Measurements from ENCODE around the gene KIF5A. TPM values are rescaled to one million over a fixed set of nuclear protein-coding genes. Genes with fewer than 3 reads are reported as not detected.

The KIF5A gene
- total and polyA plus RNA-seq, 2 of the 13 experiments (the other 11 are each of a cell fraction or from before 2014, with no cell fraction given), result 1.6 to 11.9 TPM

DNA sequence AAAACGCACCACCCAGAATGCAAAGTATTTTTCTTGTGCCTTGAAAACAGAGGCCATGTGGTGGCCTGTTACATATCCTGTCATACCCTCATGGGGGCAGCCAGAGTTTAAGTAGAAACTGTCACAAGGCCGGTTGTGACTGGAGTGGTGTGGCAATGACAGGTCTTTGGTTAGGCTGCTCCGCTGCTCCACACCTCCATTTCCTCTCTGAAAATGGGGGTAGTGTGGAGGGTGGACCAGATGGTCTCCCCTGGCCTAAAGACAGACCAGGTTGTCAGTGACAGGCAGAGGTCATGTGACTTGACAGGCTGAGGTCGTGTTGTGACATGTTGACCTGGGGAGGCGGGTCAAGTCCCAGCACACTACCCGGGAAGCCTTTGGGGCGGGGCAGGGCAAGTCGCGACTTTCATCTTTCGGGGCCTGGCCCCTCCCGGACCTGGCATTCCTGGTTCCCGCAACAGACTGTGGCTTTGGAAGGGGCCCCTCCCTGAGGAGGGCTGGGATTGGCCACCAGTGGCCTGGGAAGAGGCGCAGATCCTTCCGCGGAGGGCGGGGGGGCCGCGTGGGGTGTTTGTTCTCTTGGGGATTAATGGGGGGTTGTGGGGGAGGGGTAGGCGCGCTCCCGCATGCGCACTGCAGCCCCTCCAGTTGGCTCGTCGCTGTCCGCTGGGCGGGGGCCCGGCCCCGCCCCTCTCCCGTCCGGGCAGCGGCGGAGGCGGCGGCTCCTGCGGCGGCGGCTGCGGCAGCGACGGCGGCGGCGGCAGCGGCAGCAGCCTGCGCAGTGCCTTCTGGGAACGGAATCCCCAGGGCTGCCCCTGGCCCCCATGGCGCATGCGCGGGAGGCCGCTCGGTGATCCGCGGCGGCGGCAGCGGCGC lies 27.6 kb upstream of the KIF5A start, which contains the start of gene MBD6 (continued):
- TF ChIP-seq, protein P1, sequence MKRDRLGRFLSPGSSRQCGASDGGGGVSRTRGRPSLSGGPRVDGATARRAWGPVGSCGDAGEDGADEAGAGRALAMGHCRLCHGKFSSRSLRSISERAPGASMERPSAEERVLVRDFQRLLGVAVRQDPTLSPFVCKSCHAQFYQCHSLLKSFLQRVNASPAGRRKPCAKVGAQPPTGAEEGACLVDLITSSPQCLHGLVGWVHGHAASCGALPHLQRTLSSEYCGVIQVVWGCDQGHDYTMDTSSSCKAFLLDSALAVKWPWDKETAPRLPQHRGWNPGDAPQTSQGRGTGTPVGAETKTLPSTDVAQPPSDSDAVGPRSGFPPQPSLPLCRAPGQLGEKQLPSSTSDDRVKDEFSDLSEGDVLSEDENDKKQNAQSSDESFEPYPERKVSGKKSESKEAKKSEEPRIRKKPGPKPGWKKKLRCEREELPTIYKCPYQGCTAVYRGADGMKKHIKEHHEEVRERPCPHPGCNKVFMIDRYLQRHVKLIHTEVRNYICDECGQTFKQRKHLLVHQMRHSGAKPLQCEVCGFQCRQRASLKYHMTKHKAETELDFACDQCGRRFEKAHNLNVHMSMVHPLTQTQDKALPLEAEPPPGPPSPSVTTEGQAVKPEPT (CRISPR knock-in tag; IDR thresholded peaks at IDR 0.05; ENCODE audit: low read depth), result peak; percentile 69; the same call in 1 of the 2 replicates
- peak in 1 of 2 experiments; percentile 70; a peak in 1 of 4 replicates for TF ChIP-seq EP300 (IDR thresholded peaks at IDR 0.05; ENCODE audit: low read depth in 2 of 2, low read length in 2 of 2)
- peak; percentile 33; the same call in 1 of the 2 replicates for TF ChIP-seq EP300 (CRISPR knock-in tag; IDR thresholded peaks at IDR 0.05; ENCODE audit: borderline replicate concordance)
- TF ChIP-seq KDM2A (CRISPR knock-in tag; IDR thresholded peaks at IDR 0.05; ENCODE audit: borderline replicate concordance, low read depth), result peak; percentile 90
- TF ChIP-seq ZNF878 (CRISPR knock-in tag; IDR thresholded peaks at IDR 0.05), result no peak
- TF ChIP-seq ZNF792 (CRISPR knock-in tag; IDR thresholded peaks at IDR 0.05), result peak; percentile 26; the same call in 1 of the 2 replicates
- peak; percentile 65; the same call in 1 of the 2 replicates for TF ChIP-seq GATAD2A (CRISPR knock-in tag; IDR thresholded peaks at IDR 0.05)
- TF ChIP-seq PHF8 (CRISPR knock-in tag; IDR thresholded peaks at IDR 0.05), result peak; percentile 60; the same call in 1 of the 2 replicates
- TF ChIP-seq, protein P2, sequence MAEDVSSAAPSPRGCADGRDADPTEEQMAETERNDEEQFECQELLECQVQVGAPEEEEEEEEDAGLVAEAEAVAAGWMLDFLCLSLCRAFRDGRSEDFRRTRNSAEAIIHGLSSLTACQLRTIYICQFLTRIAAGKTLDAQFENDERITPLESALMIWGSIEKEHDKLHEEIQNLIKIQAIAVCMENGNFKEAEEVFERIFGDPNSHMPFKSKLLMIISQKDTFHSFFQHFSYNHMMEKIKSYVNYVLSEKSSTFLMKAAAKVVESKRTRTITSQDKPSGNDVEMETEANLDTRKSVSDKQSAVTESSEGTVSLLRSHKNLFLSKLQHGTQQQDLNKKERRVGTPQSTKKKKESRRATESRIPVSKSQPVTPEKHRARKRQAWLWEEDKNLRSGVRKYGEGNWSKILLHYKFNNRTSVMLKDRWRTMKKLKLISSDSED (CRISPR knock-in tag; IDR thresholded peaks at IDR 0.05), result no peak
- TF ChIP-seq, protein P3, sequence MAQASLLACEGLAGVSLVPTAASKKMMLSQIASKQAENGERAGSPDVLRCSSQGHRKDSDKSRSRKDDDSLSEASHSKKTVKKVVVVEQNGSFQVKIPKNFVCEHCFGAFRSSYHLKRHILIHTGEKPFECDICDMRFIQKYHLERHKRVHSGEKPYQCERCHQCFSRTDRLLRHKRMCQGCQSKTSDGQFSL (CRISPR knock-in tag; IDR thresholded peaks at IDR 0.05), result no peak; the same call in 1 of the 2 replicates
- TF ChIP-seq DPF2 (CRISPR knock-in tag; IDR thresholded peaks at IDR 0.05; ENCODE audit: borderline replicate concordance, low read depth), result peak; percentile 68; the same call in 1 of the 2 replicates
- peak; percentile 38 to 52; a peak in 2 of 4 replicates for TF ChIP-seq POLR2A (IDR thresholded peaks at IDR 0.05; ENCODE audit: insufficient read depth in 1 of 2, low read depth in 2 of 2, low read length in 2 of 2)
- TF ChIP-seq HIVEP1 (CRISPR knock-in tag; IDR thresholded peaks at IDR 0.05), result peak; percentile 96
- TF ChIP-seq RXRB (CRISPR knock-in tag; IDR thresholded peaks at IDR 0.05; ENCODE audit: borderline replicate concordance), result peak; percentile 59; the same call in 1 of the 2 replicates
- TF ChIP-seq ZKSCAN5 (CRISPR knock-in tag; IDR thresholded peaks at IDR 0.05), result no peak
- peak; percentile 71; the same call in 1 of the 2 replicates for TF ChIP-seq FOXK2 (IDR thresholded peaks at IDR 0.05)
- peak; percentile 98; the same call in 1 of the 2 replicates for TF ChIP-seq MEIS1 (CRISPR knock-in tag; IDR thresholded peaks at IDR 0.05; ENCODE audit: borderline replicate concordance)
- TF ChIP-seq KDM4B (CRISPR knock-in tag; IDR thresholded peaks at IDR 0.05), result peak; percentile 10; the same call in 1 of the 2 replicates
- 0 out of 2 replicates have a peak, but pooled peaks have one; percentile 6 for TF ChIP-seq ZNF263 (CRISPR knock-in tag; IDR thresholded peaks at IDR 0.05)
- TF ChIP-seq SRSF1 (optimal IDR thresholded peaks at IDR 0.05; ENCODE audit: low read depth, low read length), result peak; percentile 64
- TF ChIP-seq ZNF350 (CRISPR knock-in tag; IDR thresholded peaks at IDR 0.05; ENCODE audit: borderline replicate concordance, low read depth), result peak; percentile 56; the same call in 1 of the 2 replicates
- peak; percentile 35; the same call in 1 of the 2 replicates for TF ChIP-seq DR1 (CRISPR knock-in tag; IDR thresholded peaks at IDR 0.05)
- TF ChIP-seq ZFY (CRISPR knock-in tag; IDR thresholded peaks at IDR 0.05), result peak; percentile 79
- 0 out of 2 replicates have a peak, but pooled peaks have one; percentile 74 for TF ChIP-seq PCBP1 (IDR thresholded peaks at IDR 0.05; ENCODE audit: borderline replicate concordance, low read depth, low read length)
- TF ChIP-seq, protein P4, sequence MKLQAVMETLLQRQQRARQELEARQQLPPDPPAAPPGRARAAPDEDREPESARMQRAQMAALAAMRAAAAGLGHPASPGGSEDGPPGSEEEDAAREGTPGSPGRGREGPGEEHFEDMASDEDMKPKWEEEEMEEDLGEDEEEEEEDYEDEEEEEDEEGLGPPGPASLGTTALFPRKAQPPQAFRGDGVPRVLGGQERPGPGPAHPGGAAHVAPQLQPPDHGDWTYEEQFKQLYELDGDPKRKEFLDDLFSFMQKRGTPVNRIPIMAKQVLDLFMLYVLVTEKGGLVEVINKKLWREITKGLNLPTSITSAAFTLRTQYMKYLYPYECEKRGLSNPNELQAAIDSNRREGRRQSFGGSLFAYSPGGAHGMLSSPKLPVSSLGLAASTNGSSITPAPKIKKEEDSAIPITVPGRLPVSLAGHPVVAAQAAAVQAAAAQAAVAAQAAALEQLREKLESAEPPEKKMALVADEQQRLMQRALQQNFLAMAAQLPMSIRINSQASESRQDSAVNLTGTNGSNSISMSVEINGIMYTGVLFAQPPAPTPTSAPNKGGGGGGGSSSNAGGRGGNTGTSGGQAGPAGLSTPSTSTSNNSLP (IDR thresholded peaks at IDR 0.05; ENCODE audit: low read depth, low read length), result 0 out of 2 replicates have a peak, but pooled peaks have one; percentile 22
